Neural cell (in vitro differentiated cells): ENCODE results near the gene AKT1S1.

ENCODE experiments used
- CTCF ChIP-seq: fragments of 450-650 bp; IDR thresholded peaks from 2 replicates; pipeline ENCODE4 v1.5.1; 2014; ENCODE audit warnings: antibody characterized with exemption, mild to moderate bottlenecking, moderate library complexity; ENCODE audit not compliant: poor library complexity, severe bottlenecking
- EZH2 ChIP-seq: fragments of 200-600, 300-800 bp; shearing (Covaris generic), sonication (generic); IDR thresholded peaks from 2 replicates; pipeline ENCODE4 v1.6.1; 2014; ENCODE audit warnings: antibody characterized with exemption, low read length, borderline replicate concordance, mild to moderate bottlenecking; ENCODE audit not compliant: insufficient read depth, poor library complexity, severe bottlenecking

GRCh38 chr19:49829721-49830120, 47.4 kb downstream of the AKT1S1 start:
- TF ChIP-seq EZH2, result no peak
- TF ChIP-seq CTCF, result no peak
